ENCODE results near the gene BAG2.

The BAG2 gene

DNA sequence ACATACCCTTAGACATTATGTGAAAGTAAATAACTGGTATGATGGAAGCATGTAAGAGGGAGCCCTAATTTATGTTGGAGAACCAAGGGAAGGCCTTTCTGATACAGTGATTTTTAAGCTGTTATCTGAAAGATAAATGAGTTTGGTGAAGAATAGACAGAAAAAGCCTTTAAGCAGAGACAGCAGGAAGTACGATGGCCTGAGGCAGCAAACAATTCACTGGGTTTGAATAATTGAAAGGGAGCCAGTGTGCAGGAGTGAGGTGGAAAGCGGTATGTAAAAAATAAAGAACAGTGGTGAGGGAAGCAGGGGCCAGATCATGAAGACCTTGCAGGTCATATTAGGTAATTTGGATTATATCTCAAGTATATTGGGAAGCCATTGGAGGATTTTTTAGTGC is 54.1 kb downstream of the BAG2 start:
- no peak for DNase-seq (ENCODE audit: low read depth)

More for the DNA sequence above, 54.1 kb downstream of the BAG2 start:
- no peak for TF ChIP-seq CTCF (IDR thresholded peaks at IDR 0.05; ENCODE audit: low read depth, low read length)
- TF ChIP-seq MYC (IDR thresholded peaks at IDR 0.05; ENCODE audit: low read depth, low read length) = no peak
- TF ChIP-seq, protein P1, sequence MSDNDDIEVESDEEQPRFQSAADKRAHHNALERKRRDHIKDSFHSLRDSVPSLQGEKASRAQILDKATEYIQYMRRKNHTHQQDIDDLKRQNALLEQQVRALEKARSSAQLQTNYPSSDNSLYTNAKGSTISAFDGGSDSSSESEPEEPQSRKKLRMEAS (IDR thresholded peaks at IDR 0.05; ENCODE audit: low read depth, low read length) = no peak
- TF ChIP-seq POLR2A (IDR thresholded peaks at IDR 0.05; ENCODE audit: extremely low read depth, insufficient read length) = no peak
- no peak overlapping the region for H3K4me3 ChIP-seq (ENCODE audit: low read depth, low read length)

Data from NB4 (cell line).